Astrocyte (in vitro differentiated cells and primary cell): ENCODE data around the gene RNF217.

Experiments
- EZH2 ChIP-seq: IDR thresholded peaks from 2 replicates; pipeline ENCODE4 v1.6.1; 2012; ENCODE audit warnings: mild to moderate bottlenecking, low read length, inconsistent platforms; ENCODE audit not compliant: insufficient read depth
- TF ChIP-seq, protein P1 (sequence below): IDR thresholded peaks from 2 replicates; pipeline ENCODE4 v1.5.1; 2011; ENCODE audit warnings: low read depth, mild to moderate bottlenecking, inconsistent platforms, low read length, moderate library complexity; ENCODE audit not compliant: insufficient read depth

- TF ChIP-seq, protein P1, sequence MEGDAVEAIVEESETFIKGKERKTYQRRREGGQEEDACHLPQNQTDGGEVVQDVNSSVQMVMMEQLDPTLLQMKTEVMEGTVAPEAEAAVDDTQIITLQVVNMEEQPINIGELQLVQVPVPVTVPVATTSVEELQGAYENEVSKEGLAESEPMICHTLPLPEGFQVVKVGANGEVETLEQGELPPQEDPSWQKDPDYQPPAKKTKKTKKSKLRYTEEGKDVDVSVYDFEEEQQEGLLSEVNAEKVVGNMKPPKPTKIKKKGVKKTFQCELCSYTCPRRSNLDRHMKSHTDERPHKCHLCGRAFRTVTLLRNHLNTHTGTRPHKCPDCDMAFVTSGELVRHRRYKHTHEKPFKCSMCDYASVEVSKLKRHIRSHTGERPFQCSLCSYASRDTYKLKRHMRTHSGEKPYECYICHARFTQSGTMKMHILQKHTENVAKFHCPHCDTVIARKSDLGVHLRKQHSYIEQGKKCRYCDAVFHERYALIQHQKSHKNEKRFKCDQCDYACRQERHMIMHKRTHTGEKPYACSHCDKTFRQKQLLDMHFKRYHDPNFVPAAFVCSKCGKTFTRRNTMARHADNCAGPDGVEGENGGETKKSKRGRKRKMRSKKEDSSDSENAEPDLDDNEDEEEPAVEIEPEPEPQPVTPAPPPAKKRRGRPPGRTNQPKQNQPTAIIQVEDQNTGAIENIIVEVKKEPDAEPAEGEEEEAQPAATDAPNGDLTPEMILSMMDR: no peak
- no peak for TF ChIP-seq EZH2
These were observed 55.9 kb downstream of the RNF217 start for GRCh38 chr6:125018136-125018535.
